Femur (tissue), 1 donor: ENCODE data around the gene MYZAP.
"Not testable (repeated sequence)": the region's sequence is repeated elsewhere in the genome, so short reads cannot be mapped to it uniquely, and the experiment has no call there.

Source experiments
- DNase-seq: peaks from one replicate; pipeline ENCODE4 v3.0.0-alpha.2; 2017

Gene MYZAP

DNA sequence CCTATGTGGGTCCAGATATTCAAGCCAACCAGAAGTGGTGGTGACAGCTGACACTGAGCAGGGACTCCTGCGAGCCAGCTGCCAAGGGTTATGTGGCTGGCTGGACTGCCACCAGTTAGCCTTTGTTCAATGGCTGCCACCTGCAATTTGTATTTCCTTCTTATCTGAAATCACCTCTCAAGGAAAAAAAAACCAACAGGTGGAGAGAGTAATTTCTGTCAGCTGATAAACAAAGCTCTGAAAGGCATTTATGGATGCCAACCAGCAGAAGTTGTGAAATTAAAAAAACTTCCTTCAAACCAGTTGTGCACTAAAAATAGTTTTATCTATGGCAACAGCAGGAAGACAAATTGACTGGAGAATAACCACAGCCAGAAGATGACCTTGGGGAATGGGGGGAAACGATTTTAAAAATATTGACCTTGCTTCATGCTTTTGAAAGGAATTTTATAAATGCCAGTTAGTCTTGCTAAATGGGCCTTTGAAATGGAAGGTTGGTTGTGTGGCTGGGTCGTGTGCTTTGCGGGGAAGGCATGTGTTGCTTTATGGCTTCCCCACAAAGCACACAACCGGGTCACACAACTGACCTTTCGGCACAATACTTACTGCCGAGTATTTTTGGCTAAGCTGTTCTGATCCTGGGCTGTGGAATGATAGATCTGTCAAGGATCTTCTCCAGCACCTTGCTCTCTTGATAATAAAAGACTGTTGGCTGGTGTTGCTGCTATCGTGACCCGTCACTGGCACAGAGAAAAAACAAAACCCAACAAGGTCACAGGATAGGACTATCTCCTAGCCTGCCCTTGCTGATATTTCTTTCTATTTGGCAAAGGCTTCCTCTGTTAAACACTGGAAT, 3.5 kb downstream of the MYZAP start:
- no peak for DNase-seq

DNA sequence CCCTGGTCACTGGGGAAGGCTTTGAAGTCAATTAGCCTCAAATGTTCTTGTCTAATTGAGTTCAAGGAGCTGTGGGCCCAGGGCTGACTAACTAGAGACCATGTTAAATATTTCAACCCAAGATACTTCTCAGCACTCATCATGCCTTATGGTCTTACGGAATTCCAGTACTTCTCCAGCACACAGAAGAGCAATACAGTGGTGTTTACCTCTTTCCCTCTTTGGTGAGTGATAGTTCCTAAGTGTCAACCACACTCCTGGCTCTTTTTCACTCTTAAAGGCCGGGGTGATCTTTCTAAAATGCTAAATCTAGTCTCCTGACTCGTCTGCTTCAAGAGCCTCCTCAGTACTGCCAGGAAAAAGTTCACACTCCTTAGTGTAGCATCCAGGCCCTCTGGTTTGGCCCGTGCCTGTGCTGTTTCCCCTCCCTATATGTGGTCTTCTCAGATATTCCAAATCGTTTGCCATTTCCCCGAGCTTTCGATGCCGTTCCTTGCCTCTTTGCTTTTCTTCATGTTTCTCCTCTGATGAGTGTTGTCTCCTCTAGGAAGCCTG, 4.7 kb downstream of the MYZAP start:
- DNase-seq = no peak

DNA sequence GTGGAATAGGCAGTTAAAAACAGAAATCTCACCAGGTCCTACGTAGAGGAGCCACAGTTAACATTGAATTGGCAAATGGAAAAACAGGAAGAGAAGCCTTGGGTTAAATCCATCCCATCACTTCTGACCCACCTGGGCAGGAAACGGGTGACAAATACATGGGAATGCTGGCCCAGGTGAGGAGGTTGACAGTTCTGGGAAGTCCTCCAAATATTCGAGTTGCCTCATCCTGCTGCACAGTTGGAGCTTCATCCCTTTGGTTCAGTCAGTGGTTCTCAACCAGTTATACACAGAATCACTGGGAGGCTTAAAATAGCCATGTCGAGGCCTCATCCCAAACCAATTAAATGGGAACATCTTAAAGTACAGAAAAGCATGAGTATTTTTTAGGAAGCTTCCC, 5.3 kb downstream of the MYZAP start:
- DNase-seq = no peak

DNA sequence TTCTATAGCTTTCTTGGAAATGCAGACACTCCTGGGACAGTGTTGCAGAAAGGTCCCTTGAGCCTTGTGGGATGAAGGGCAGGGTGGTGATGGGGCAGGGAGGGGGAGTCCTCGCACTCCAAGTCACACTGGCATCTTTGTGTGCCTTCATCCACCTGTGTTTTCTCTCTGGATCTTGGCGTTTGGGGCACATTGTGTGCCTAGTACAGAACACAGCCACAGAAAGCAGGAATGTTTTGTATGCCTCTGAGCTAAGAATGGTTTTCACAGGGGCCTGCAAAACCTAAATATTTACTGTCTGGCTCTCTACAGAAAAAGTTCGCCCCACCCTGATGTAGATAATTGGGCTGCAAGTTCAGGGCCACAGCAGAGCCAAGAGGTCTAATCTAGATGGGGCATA, 5.7 kb downstream of the MYZAP start:
- DNase-seq = no peak

DNA sequence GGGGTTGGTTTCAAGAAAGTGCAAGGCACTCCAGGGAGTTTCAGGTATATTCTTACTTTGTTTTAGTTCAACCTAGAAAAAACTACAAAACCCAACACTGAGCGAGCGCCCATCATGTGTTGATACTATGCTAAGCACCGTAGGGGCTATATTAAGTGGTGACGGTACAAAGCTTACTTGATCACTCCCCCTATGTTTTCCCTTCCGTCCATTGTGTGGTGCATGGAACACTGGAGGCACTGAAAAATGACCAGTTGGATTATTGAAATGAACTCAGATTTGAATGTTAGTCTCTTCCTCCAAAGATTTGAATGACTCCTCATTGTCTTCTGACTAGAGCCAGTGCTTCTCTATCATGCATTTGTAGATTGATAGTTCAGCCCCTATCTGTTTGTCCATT, 6.6 kb downstream of the MYZAP start:
- DNase-seq = no peak

DNA sequence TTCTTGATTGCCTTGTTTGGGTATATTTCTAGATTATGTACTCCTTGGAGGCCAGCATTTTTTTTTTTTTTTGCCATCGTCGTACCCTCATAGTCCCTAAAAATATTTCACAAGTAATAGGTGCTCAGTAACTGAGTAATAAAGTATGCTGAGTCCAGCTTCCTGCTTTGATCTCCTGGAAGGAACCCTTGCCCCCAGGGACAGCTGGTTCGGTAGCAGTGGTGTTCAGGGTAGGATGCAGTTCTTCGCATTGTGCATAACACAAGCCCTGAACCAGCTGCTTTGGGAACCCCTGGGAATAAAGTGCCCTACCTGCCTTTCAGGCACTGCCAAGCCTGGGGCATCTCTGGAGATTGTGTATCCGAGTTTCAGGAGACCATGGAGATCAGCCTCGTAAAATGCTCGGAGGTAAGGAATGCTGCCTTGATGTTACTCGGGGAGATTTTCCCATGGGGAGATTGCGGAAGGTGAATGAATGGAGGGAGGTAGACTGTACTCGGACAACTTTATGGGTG, 7.6 kb downstream of the MYZAP start:
- no peak for DNase-seq

DNA sequence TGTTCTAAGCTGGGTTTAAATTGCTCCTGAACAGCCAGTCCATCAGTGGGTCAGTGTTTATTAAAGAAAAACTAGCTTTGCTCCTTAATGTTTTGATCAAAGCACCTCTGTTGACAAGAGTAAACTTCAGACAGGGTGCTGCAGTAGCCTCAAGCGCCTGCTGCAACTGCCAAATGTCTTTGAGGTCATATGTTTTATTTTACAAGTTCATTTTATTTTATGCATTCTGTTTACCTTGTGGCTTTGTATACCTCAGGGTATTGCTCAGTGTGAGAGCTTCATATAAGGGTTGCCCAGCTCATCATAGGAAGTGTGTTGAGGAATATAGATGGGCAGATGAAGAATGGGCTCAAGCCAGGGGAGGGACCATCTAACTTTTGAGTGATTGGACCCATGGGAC, 8.5 kb downstream of the MYZAP start:
- no peak for DNase-seq

DNA sequence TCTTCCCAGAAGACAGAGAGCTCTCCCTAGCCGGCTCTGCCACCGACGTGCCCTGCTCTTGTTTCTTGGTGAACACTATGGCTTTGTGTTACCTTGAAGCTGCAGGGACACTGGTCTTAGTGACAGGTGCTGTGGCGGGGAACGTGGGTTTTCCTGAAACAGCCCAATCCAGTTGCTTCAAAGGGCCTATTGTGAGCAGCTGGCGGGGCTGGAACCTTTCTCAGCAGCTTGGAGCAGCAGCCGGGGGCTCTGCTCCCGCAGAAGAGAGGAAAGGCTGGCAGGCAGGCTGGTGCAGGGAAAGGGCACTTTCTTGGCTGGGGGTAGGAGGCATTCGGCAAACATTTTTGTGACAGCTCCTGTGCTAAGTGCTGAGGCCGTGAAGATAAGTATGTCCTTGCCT, 12.8 kb downstream of the MYZAP start:
- no peak for DNase-seq

DNA sequence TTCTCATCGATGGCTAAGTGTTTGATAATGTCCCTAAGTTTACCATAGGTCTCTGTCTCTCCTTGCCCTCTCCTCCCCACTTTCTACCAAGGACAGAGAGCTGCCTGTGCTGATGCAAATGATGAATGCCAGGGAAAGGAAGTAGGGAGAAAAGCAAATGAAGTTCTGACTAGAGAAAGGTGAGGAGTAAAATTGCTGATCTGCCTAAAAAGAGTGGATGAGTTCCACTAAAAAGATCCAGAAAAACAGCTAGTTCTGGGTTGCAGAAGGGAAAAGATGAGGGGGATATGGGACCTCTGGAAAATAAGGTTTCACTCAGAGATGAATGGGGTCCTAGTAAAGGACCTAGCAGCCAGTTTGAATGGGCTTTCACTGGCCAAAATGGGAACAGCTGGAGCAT, 13.8 kb downstream of the MYZAP start:
- no peak for DNase-seq

DNA sequence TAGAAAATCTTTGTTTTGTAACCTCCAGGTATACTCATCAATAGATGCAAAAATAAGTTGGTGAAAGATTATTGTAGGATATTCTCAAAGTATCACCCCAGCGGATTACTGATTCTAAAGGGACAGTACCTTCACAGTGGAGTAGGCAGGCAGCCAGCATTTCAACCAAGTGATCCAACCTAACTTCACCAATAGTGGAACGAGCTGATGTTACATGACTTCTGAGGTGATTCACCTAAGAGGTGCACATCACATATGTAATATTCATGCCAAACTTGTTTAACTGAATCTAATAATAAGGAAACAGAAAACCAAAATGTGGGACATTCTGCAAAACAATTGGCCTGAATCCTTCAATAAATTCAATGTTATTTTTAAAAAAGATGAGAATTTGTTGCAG, 14.3 kb downstream of the MYZAP start:
- no peak for DNase-seq

DNA sequence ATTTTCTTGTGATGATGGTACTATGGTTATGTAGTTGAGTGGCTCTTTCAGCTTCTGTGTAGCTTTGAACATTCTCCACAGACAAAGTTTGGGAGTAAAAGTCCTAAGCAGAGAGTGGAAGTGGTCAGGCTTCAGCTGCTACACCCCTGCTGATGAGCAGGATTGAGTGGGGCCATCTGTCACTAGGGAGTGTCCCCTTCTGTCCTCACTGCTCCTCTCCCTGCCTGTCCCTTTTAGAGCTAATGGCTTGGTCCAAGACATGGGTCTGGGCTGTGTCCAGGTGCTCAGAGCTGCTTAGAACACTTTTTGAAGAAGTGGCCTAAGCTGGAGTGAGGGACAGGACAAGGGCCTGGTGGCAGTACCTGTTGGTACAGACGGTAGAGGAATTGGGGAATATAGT, 15.1 kb downstream of the MYZAP start:
- DNase-seq = no peak

DNA sequence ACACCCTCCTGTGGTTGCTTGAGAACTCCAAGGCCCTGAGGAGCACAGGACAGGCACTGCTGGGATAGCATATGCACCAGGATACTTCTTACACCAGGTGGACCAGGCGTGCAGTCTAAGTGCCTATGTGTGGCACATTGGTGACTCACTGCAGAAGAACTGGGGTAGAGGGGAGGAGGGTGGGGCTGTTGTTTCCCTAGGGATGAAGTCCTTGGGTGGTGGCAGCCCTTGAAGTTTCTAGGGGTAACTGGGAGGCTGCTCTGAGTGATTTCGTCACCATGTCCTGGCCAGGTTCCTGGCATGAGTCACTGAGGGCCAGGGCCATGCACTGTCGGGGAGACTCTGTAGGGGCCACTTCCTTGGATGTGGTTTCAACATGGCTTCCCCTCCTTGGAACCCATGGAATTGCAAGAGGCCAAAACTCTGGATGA, 15.9 kb downstream of the MYZAP start:
- no peak for DNase-seq

DNA sequence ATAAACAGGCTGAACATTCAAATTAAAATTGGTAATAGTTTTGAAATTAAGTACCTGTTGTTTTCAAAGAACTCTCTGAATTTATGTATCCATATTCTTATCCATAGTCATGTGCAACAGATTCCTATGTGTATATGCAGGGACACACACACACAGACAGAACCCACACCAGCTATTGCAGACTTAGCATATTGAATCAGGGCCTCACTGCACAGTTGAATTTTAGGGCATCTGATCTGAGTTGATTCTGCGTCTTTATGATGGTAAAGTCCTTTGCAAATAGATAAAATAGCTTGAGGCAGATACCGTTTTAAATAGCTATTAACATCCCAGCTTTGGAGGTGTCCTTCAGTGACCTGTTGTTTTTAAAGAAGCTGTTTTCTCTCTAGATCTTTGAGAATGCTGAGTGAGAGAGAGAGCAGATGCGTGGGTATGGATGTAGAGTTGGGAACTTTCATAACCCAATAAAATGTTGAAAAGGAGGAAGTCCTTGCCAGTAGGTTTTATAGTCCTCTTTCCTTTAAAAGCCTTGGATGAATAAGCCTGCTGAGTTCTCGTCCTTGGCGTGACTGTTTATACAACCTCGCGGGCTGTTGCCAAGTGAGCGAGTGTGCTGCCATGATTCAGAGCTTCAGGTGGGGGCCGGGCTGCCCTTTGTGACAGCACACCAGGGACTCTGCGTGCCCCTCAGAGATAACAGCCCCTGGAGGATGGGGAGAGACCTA, 18.3 kb downstream of the MYZAP start:
- DNase-seq = peak; percentile 18

DNA sequence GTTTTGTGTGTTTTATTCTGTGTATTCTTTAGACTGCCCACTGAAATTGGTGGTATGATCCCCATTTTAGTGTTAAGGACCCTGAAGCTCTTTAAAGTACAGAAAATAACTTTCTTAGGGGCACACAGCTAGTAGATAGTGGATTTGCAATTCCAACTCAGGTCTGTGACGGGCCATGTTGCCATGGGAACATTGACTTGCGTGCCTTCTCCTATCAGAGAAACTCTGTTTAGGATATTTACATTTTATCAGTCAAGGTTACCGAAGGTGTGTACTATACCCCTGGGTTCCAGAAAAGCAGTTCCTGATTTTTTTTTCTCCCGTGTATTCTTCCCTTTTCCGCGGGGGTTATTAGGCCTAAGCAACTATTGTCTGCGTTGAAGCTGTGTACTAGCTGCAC, 19.4 kb downstream of the MYZAP start:
- DNase-seq = no peak

DNA sequence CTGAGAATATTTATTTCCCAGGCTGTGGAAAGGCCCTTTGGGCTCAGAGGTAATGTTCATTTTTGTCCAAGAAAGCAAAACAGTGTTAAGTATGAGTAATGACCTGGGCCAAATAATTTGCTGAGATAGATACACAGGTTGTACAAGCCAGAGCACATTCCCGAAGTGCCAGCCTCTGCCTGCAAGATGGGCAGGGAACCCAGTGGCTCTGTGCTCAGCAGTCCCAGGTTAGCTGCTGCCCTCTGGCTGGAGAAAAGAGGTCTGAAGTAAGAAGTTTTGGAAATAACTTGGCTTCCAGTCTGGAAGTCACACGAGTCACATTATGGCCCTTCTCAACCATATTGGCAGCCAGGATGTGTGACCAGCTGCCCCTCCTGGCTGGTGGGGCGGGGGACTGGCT, 20.2 kb downstream of the MYZAP start:
- DNase-seq = no peak

DNA sequence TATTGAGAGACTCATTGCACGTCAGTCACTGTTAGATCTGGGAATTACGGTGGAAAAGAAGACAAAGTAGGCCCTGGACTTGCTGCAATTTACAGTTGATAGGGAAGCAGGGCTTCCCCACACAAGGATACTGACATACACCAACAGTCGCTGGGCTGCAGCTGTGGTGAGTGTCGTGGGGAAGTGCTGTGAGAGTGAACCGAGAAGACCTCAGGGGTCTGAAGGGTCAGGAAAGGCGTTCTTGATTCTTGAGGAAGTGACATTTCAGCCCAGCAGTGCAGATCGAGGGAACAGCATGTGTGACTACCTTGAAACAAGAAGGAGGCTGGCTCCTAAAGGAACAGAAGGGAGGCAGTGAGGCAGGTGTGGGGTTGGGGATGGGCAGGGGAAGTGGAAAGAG, 22.5 kb downstream of the MYZAP start:
- DNase-seq = no peak

DNA sequence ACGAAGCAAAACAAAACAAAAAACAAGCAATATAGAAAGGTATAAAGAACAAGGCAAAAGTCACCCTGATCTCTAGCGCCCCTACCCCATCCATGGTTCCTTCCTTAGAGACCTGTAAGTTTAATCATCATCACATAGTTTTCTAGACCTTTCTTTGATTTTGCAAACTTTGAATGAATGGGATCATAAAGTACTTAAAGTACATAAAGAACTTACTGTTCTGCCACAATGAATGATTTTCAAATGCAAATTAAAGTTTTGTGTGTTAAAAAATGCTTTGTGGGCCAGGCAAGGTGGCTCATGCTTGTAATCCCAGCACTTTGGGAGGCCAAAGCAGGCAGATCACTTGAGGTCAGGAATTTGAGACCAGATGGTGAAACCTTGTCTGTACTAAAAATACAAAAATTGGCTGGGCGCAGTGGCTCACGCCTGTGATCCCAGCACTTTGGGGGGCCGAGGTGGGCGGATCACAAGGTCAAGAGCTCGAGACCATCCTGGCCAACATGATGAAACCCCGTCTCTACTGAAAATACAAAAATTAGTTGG, 24.3 kb downstream of the MYZAP start:
- not testable (repeated sequence) for DNase-seq

DNA sequence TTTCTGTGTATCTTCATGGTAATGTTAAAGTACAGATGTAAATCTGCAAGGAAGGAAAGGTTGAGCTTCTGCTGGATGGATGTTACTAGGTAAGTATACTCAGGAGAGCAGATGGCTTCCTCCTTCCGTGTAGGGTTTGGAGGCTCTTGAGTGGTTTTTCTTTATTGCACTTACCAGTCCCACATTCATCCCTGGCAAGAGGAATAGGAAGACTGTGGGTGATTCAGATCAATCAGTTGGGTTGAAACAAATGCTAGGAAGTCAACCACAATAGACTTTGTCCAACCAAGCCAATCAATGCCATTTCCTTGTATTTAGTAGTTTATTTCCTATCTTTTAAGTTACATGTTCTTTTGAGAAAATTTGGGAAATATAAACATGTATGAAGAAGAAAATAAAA, 26.6 kb downstream of the MYZAP start:
- DNase-seq = no peak

DNA sequence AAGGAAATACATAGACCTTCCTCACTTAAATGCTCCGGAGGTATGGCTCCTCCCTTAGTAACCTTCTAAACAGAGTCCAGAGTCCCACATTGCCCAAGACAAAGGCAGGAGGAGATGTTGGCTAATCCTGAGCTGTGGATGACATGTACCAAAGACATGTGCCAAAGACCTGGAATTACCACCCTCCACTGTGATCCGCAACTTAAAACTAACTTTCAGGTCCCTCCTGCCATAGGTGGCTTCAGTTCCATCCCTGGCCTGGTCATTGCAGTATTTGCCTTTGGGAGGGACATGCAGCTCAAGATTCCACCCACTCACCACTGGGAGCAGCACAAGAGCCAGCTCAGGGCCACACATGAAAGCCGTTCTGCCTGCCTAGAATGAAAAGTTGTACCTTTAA, 28.0 kb downstream of the MYZAP start:
- DNase-seq = no peak

DNA sequence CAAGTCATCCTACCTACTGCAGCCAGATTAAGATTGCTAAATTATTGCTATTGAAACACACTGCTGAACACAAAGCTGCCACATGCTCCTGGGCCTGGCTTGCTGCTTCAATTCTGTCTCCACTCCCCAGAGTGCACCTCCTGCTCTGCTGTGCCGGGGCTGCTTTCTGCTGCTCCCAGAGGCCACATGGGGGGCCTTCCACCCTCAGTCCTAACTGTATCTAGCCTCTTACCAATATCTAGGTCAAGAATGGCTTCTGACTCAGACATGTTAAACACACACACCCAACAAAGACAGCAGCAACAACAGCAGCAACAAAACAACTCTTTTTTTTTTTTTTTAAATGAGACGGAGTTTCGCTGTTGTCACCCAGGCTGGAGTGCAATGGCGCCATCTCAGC, 33.0 kb downstream of the MYZAP start:
- DNase-seq = no peak

DNA sequence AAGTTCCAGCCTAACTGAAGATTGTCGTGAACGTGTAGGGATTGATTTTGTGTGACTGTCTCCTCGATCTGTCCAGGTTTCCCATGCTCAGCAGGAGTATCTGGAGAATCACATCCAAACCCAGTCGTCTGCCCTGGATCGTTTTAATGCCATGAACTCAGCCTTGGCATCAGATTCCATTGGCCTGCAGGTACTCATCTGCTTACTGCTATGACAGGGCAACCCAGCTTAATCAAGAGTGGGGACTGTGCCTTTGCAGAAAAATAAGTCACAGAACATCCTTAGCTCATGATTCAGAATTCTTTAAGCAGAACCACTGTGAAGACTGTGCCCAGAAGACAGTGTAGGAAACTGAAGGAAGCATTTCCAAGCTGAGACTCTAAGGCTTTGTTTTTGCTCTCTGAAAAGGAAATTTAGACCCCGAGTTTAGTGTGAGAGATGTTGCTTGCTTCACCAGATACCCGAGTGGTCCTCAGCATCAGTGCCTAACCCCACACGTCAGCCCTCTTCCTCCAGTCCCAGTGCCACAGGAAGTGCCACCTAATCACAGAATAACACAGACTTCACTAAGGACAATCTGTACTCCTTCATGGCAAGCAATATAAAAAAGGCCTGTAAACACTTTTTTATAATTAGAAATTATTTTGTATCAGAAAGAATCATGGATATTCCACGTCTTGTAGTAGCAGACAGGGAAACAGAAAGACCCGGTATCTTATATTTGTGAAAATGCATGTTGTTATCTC, 34.2 kb downstream of the MYZAP start:
- no peak for DNase-seq

DNA sequence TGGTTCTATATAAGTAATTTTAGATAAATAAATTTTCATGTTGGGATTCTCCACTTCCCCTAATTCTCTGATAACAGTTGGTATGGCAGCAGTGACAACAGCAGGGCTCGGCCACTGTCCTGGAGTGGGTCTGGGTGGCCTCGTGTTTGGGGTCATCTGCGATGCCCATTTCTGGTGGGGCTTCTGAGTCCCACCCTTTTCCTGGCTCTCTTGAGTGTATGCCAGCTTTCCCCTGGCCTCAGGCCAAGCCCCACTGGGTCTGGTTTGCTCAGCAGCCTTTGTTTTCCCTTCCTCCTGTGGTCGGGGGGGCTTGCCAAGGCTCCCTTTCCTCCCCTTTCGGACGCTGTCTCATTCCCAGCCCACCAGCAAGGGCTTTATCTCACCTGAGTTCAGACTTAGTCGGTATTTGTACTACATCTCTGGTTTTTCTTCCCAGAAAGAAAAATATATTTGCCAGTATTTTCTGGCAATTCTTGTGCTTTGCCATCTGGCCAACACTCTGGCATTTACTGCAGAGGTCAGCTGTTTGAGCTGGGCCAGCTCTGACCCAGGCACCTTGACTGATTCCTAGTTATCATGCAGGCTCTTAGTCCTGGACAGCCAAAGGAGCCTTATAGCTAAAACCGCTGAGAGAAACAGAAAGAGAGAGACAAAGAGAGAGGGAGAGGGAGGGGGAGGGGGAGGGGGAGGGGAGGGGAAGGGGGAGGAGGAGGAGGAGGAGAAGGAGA, 35.2 kb downstream of the MYZAP start:
- peak; percentile 48 for DNase-seq
